ENCODE measurements around the gene MRI1. TPM values are rescaled to one million over a fixed set of nuclear protein-coding genes. Genes with fewer than 3 reads are reported as not detected.
"Not testable (repeated sequence)": the region's sequence is repeated elsewhere in the genome, so short reads cannot be mapped to it uniquely, and the experiment has no call there.

The MRI1 gene
- total RNA-seq, 1 donor, result 27.2 TPM

- DNase-seq (ENCODE audit: low read depth), result peak; percentile 88
- H3K4me3 ChIP-seq (ENCODE audit: low read depth, low read length), result no peak overlapping the region
- TF ChIP-seq, protein P1, sequence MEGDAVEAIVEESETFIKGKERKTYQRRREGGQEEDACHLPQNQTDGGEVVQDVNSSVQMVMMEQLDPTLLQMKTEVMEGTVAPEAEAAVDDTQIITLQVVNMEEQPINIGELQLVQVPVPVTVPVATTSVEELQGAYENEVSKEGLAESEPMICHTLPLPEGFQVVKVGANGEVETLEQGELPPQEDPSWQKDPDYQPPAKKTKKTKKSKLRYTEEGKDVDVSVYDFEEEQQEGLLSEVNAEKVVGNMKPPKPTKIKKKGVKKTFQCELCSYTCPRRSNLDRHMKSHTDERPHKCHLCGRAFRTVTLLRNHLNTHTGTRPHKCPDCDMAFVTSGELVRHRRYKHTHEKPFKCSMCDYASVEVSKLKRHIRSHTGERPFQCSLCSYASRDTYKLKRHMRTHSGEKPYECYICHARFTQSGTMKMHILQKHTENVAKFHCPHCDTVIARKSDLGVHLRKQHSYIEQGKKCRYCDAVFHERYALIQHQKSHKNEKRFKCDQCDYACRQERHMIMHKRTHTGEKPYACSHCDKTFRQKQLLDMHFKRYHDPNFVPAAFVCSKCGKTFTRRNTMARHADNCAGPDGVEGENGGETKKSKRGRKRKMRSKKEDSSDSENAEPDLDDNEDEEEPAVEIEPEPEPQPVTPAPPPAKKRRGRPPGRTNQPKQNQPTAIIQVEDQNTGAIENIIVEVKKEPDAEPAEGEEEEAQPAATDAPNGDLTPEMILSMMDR (IDR thresholded peaks at IDR 0.05; ENCODE audit: insufficient read depth, low read depth, low read length), result no peak
These were observed 24.7 kb downstream of the MRI1 start for GRCh38 chr19:13788991-13789390.

GRCh38 chr19:13790354-13790753 lies 26.0 kb downstream of the MRI1 start:
- no peak overlapping the region for H3K4me3 ChIP-seq (ENCODE audit: low read depth, low read length)
- TF ChIP-seq, protein P1 (IDR thresholded peaks at IDR 0.05; ENCODE audit: insufficient read depth, low read depth, low read length), result no peak
- DNase-seq (ENCODE audit: low read depth), result peak; percentile 86

- DNase-seq (ENCODE audit: low read depth), result not testable (repeated sequence)
These were observed 29.0 kb downstream of the MRI1 start for GRCh38 chr19:13793317-13793716.

DNA sequence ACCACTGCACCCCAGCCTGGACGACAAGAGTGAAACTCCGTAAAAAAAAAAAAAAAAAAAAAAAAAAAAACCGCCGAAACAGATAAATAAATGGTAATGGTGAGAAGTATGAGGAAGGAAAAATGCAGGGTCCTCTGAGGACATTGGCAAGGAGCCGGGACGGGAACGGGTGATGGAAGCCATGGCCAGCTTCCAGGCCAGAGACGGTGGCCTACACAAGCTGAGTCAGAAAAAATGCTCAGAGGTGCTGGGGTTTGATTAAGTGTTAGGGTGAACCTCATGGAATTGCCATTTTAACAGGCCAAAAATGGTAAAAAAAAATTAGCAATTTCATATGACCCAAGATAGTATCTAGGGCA lies 30.1 kb downstream of the MRI1 start:
- TF ChIP-seq, protein P1 (IDR thresholded peaks at IDR 0.05; ENCODE audit: insufficient read depth, low read depth, low read length), result no peak
- H3K4me3 ChIP-seq (ENCODE audit: low read depth, low read length), result peak overlapping the region; percentile 83
- DNase-seq (ENCODE audit: low read depth), result peak; percentile 97

More at GRCh38 chr19:13793317-13793716, 29.0 kb downstream of the MRI1 start:
- H3K4me3 ChIP-seq (ENCODE audit: low read depth, low read length), result not testable (repeated sequence)

- peak within 1 kb of the TSS; percentile 83 for H3K4me3 ChIP-seq (ENCODE audit: low read depth, low read length)
- peak; percentile 100 for DNase-seq (ENCODE audit: low read depth)
- TF ChIP-seq, protein P1 (IDR thresholded peaks at IDR 0.05; ENCODE audit: insufficient read depth, low read depth, low read length), result no peak
These were observed 30.7 kb downstream of the MRI1 start, which contains the start of gene ZSWIM4 for GRCh38 chr19:13794757-13795589. TSS of gene ZSWIM4 (plus strand) at chr19:13795443. CDS start at chr19:13795649, 206 bp downstream.

DNA sequence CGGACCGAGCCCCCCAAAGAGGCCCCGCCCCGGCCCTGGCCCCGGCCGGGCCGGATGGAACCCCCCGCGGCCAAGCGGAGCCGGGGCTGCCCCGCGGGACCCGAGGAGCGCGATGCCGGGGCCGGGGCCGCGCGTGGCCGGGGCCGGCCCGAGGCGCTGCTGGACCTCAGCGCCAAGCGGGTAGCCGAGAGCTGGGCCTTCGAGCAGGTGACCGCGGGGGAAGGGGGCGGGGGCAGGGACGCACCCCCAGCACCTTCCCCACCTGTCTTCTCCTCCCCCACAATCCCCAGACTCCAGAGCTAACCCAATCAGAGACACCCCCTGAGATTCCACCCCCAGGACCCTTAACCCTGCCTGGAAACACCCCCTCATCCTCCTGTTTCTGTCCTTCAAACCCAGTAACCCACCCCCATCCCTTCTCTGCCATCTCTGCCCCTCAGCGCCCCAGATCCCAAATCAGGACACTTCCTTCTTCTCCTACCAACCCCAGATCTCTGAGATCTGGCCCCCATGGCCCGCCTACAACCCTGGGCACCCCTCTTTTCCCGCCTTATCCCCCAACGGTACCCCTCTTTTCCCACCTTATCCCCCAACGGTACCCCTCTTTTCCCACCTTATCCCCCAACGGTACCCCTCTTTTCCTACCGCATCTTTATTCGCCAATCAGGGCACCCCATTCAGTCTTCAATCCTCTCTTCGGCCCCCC lies 31.4 kb downstream of the MRI1 start:
- peak overlapping the region; percentile 82 for H3K4me3 ChIP-seq (ENCODE audit: low read depth, low read length)

More for the DNA sequence above, 31.4 kb downstream of the MRI1 start:
- DNase-seq (ENCODE audit: low read depth), result no peak
- TF ChIP-seq, protein P1 (IDR thresholded peaks at IDR 0.05; ENCODE audit: insufficient read depth, low read depth, low read length), result no peak
